ENCODE data around the gene GALK2. TPM values are rescaled to one million over a fixed set of nuclear protein-coding genes. Genes with fewer than 3 reads are reported as not detected.

Gene GALK2
- polyA plus RNA-seq, 1 donor (not counting 4 experiments of a cell fraction or from before 2014, with no cell fraction given), result 29.7 TPM

DNA sequence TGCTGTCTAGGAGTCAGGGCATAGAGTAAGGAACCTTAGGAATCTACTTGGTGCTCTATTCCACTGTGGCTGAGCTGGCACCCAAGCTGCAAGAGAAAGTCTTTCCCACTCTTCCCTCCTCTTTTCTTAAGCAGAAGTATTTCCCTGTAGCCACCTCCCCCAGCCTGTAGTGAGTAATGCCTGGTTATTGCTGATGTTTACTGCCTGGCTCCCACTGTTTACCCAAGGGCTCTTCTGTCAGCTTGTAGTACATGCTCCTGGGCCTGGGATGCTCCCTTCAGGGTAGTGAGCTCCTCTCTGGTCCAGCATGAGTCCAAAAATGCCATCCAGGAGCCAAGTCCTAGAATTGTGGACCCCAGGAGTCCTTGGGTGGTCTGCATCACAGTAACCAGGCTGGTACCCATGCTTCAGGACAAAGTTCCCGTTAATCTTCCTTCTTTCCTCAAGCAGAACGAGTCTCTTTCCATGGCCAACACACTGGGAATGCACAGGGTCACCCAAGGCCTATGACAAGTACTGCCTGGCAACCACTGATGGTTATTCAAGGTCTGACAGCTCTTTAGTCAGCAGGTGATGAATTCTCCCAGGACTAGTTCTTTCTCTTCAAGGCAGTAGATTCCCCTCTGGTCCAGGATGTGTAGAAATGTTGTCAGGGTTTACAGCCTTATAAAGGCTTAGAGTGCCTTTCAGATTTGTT, 17.6 kb downstream of the GALK2 start:
- no peaks in the 10 kb centered on the region for H3K9me3 ChIP-seq (ENCODE audit: control insufficient read depth, low read depth, low read length)
- peaks cover 14% of the 10 kb centered on the region for H3K79me2 ChIP-seq (ENCODE audit: control insufficient read depth, insufficient read depth, low read length)
- no peaks in the 10 kb centered on the region for H4K20me1 ChIP-seq (ENCODE audit: control insufficient read depth, extremely low read depth, insufficient read depth, low read length)
- DNase-seq (ENCODE audit: low read depth, low spot score) (no peak), FAIRE-seq (no peak)
- no peak overlapping the region for H3K9ac ChIP-seq (ENCODE audit: control insufficient read depth, extremely low read depth, insufficient read depth, low read length)
- H3K27ac ChIP-seq (ENCODE audit: control insufficient read depth, insufficient read depth, low read length), result no peak overlapping the region
- no peaks in the 10 kb centered on the region for H3K36me3 ChIP-seq (ENCODE audit: control insufficient read depth in 2 of 2, extremely low read depth in 1 of 2, insufficient read depth in 2 of 2, low read length in 2 of 2)
- H2AFZ ChIP-seq (ENCODE audit: control insufficient read depth, low read length), result no peak overlapping the region
- H3K27me3 ChIP-seq (ENCODE audit: control insufficient read depth, extremely low read depth, insufficient read depth, low read length), result no peaks in the 10 kb centered on the region
- H3K4me3 ChIP-seq (ENCODE audit: control insufficient read depth in 2 of 3, extremely low read depth in 1 of 3, insufficient read depth in 2 of 3, low read depth in 1 of 3, low read length in 3 of 3), result no peak overlapping the region
- no peaks in the 10 kb centered on the region for H3K4me1 ChIP-seq (ENCODE audit: control insufficient read depth, extremely low read depth, insufficient read depth, low read length)
- TF ChIP-seq CTCF (optimal IDR thresholded peaks at IDR 0.05 in 1 of 3, IDR thresholded peaks at IDR 0.05 in 1 of 3, conservative IDR thresholded peaks at IDR 0.05 in 1 of 3; ENCODE audit: extremely low read depth in 1 of 3, insufficient read depth in 2 of 3, low read length in 3 of 3) (no peak), EZH2 (IDR thresholded peaks at IDR 0.05; ENCODE audit: low read length) (no peak)
- H3K4me2 ChIP-seq (ENCODE audit: control insufficient read depth, extremely low read depth, insufficient read depth, low read depth, low read length), result no peak overlapping the region
- H3K9me1 ChIP-seq (ENCODE audit: control insufficient read depth, extremely low read depth, insufficient read depth, low read length), result no peaks in the 10 kb centered on the region
- dilution Hi-C loops (cut with MboI; ENCODE audit: extremely low pct_ligation_motif_present, low sequenced_read_pairs), result no loop called here

- H4K20me1 ChIP-seq (ENCODE audit: control insufficient read depth, extremely low read depth, insufficient read depth, low read length), result no peaks in the 10 kb centered on the region
- H3K79me2 ChIP-seq (ENCODE audit: control insufficient read depth, insufficient read depth, low read length), result peaks cover 14% of the 10 kb centered on the region
Observed at GRCh38 chr15:49188933-49189332, 18.9 kb downstream of the GALK2 start.

More at GRCh38 chr15:49188933-49189332, 18.9 kb downstream of the GALK2 start:
- Histone ChIP-seq H3K4me2 (ENCODE audit: control insufficient read depth, extremely low read depth, insufficient read depth, low read depth, low read length) (no peak overlapping the region), H3K4me3 (ENCODE audit: control insufficient read depth in 2 of 3, extremely low read depth in 1 of 3, insufficient read depth in 2 of 3, low read depth in 1 of 3, low read length in 3 of 3) (no peak overlapping the region), H3K27me3 (ENCODE audit: control insufficient read depth, extremely low read depth, insufficient read depth, low read length) (no peaks in the 10 kb centered on the region), H3K9me1 (ENCODE audit: control insufficient read depth, extremely low read depth, insufficient read depth, low read length) (no peaks in the 10 kb centered on the region), H3K9me3 (ENCODE audit: control insufficient read depth, low read depth, low read length) (no peaks in the 10 kb centered on the region), H3K27ac (ENCODE audit: control insufficient read depth, insufficient read depth, low read length) (no peak overlapping the region), H2AFZ (ENCODE audit: control insufficient read depth, low read length) (no peak overlapping the region), H3K36me3 (ENCODE audit: control insufficient read depth in 2 of 2, extremely low read depth in 1 of 2, insufficient read depth in 2 of 2, low read length in 2 of 2) (no peaks in the 10 kb centered on the region), H3K4me1 (ENCODE audit: control insufficient read depth, extremely low read depth, insufficient read depth, low read length) (no peaks in the 10 kb centered on the region), H3K9ac (ENCODE audit: control insufficient read depth, extremely low read depth, insufficient read depth, low read length) (no peak overlapping the region)
- dilution Hi-C loops (cut with MboI; ENCODE audit: extremely low pct_ligation_motif_present, low sequenced_read_pairs), result no loop called here
- no peak for DNase-seq (ENCODE audit: low read depth, low spot score)
- FAIRE-seq, result no peak
- TF ChIP-seq CTCF (optimal IDR thresholded peaks at IDR 0.05 in 1 of 3, IDR thresholded peaks at IDR 0.05 in 1 of 3, conservative IDR thresholded peaks at IDR 0.05 in 1 of 3; ENCODE audit: extremely low read depth in 1 of 3, insufficient read depth in 2 of 3, low read length in 3 of 3) (no peak), EZH2 (IDR thresholded peaks at IDR 0.05; ENCODE audit: low read length) (no peak)

All from keratinocyte (primary cell).